Smooth muscle cell (in vitro differentiated cells): Measurements from ENCODE around the gene MCCC2. TPM values are rescaled to one million over a fixed set of nuclear protein-coding genes. Genes with fewer than 3 reads are reported as not detected.

Experiments
- DNase-seq: peaks from one replicate; lab custom pipeline; 2025; ENCODE audit not compliant: unreplicated experiment; lab: John Stamatoyannopoulos, UW
- H2AFZ ChIP-seq: fragments of 200-600 bp; sonication (generic); 2 replicates; pipeline ENCODE4 v1.6.0; 2016; ENCODE audit warnings: antibody characterized with exemption, low read depth, mild to moderate bottlenecking
- H3F3A ChIP-seq: fragments of 200-600 bp; sonication (generic); 2 replicates; pipeline ENCODE4 v1.6.0; 2017; ENCODE audit warnings: antibody characterized with exemption, low read depth
- H3K27ac ChIP-seq: fragments of 200-600 bp; sonication (generic); 2 replicates; pipeline ENCODE4 v1.5.1; 2016; ENCODE audit warnings: low read depth, mild to moderate bottlenecking
- H3K27me3 ChIP-seq: fragments of 200-600 bp; sonication (generic); 2 replicates; pipeline ENCODE4 v1.6.1; 2016; ENCODE audit warnings: low read depth, mild to moderate bottlenecking
- H3K36me3 ChIP-seq: fragments of 200-600 bp; sonication (generic); 2 replicates; pipeline ENCODE4 v1.5.1; 2016; ENCODE audit warnings: low read depth
- H3K4me1 ChIP-seq: fragments of 200-600 bp; sonication (generic); 2 replicates; pipeline ENCODE4 v1.5.1; 2016; ENCODE audit warnings: low read depth
- H3K4me2 ChIP-seq: fragments of 200-600 bp; sonication (generic); 2 replicates; pipeline ENCODE4 v1.6.0; 2016; ENCODE audit warnings: mild to moderate bottlenecking
- H3K4me3 ChIP-seq: fragments of 200-600 bp; sonication (generic); 2 replicates; pipeline ENCODE4 v1.5.1; 2016; ENCODE audit warnings: mild to moderate bottlenecking
- H3K79me2 ChIP-seq: fragments of 200-600 bp; sonication (generic); 2 replicates; pipeline ENCODE4 v1.6.0; 2016; ENCODE audit warnings: low read depth, mild to moderate bottlenecking
- H3K9ac ChIP-seq: fragments of 200-600 bp; sonication (generic); 2 replicates; pipeline ENCODE4 v1.6.0; 2016; ENCODE audit warnings: low read depth
- H3K9me3 ChIP-seq: fragments of 200-600 bp; sonication (generic); replicated peaks from 2 replicates; pipeline ENCODE4 v1.5.1; 2016; ENCODE audit warnings: low read depth
- H4K20me1 ChIP-seq: fragments of 200-600 bp; sonication (generic); 2 replicates; pipeline ENCODE4 v1.6.0; 2016; ENCODE audit warnings: low read depth
- CTCF ChIP-seq: fragments of 200-600 bp; sonication (generic); IDR thresholded peaks from 2 replicates; pipeline ENCODE4 v1.5.1; 2017; ENCODE audit warnings: borderline replicate concordance, mild to moderate bottlenecking, antibody characterized with exemption; ENCODE audit not compliant: insufficient read depth, poor library complexity, severe bottlenecking
- WGBS: methylation state at CpG from one replicate; pipeline ENCODE4 v1.1.7; 2016; ENCODE audit warnings: low lambda C conversion rate; 5-methylcytosine and 5-hydroxymethylcytosine counted together
- polyA plus RNA-seq: library from polyadenylated mRNA; unstranded; fragments of >200 nt; fragmentation: Nextera tagmentation; extraction: Ambion mirVana; gene quantifications from 2 replicates; pipeline ENCODE4 v1.2.1, GENCODE V29; 2016
- small RNA-seq: library from RNA; depleted of rRNA; stranded (forward); fragments of <200 nt; gene quantifications from one replicate; pipeline ENCODE3, GENCODE V24; 2014
- total RNA-seq: library from RNA; depleted of rRNA; stranded (reverse); fragments of >200 nt; gene quantifications from 2 replicates; pipeline ENCODE4 v1.2.3, GENCODE V29; 2014

Gene MCCC2
- total and polyA plus RNA-seq, 2 experiments from 2014 or later, result 5.5 to 9.7 TPM

- H3K9ac ChIP-seq, result no peak overlapping the region
- H3K4me1 ChIP-seq, result no peaks in the 10 kb centered on the region
- H3K27me3 ChIP-seq, result peaks cover 19% of the 10 kb centered on the region
- no peaks in the 10 kb centered on the region for H3K9me3 ChIP-seq
- H4K20me1 ChIP-seq, result no peaks in the 10 kb centered on the region
- H3K36me3 ChIP-seq, result no peaks in the 10 kb centered on the region
- DNase-seq, result no peak
- TF ChIP-seq CTCF, result no peak
- no peaks in the 10 kb centered on the region for H3F3A ChIP-seq
- H3K27ac ChIP-seq, result no peak overlapping the region
- 68% methylated on average over 5 of the region's 5 CpGs for WGBS
- H3K4me3 ChIP-seq, result no peak overlapping the region
- H2AFZ ChIP-seq, result no peak overlapping the region
- H3K4me2 ChIP-seq, result no peak overlapping the region
- no peaks in the 10 kb centered on the region for H3K79me2 ChIP-seq
Observed at GRCh38 chr5:71705421-71705820, 118.3 kb downstream of the MCCC2 start.

GRCh38 chr5:71706906-71707305 lies 119.8 kb downstream of the MCCC2 start:
- Histone ChIP-seq H3K27ac (no peak overlapping the region), H3K9ac (no peak overlapping the region), H3K36me3 (no peaks in the 10 kb centered on the region), H3K79me2 (no peaks in the 10 kb centered on the region), H3K9me3 (no peaks in the 10 kb centered on the region), H3K4me2 (no peak overlapping the region), H2AFZ (no peak overlapping the region), H3K4me3 (no peak overlapping the region), H3F3A (no peaks in the 10 kb centered on the region), H3K4me1 (no peaks in the 10 kb centered on the region), H3K27me3 (peaks cover 19% of the 10 kb centered on the region), H4K20me1 (no peaks in the 10 kb centered on the region)
- 91% methylated on average over 3 of the region's 3 CpGs for WGBS
- no peak for TF ChIP-seq CTCF
- no peak for DNase-seq

Small RNAs within 50 kb of the gene (small RNA-seq; reads per million reads assigned to genes)
- gene HMGN1P12, result not detected

Other genes starting within 250 kb of the MCCC2 start
- 32.8 and 35.7 TPM in 2 replicates for gene BDP1, start 131.7 kb upstream of the MCCC2 start, total RNA-seq
- gene BDP1, start 131.7 kb upstream of the MCCC2 start, polyA plus RNA-seq, result 13.5 and 18.6 TPM in 2 replicates
- gene CARTPT, start 131.9 kb downstream of the MCCC2 start, total RNA-seq, result not detected in 2 replicates
- not detected in 2 replicates for gene CARTPT, start 131.9 kb downstream of the MCCC2 start, polyA plus RNA-seq